HL-60 (cell line): ENCODE results near the gene B4GALT2.

Source experiments
- DNase-seq, 2 experiments: peaks; one replicate each; pipeline ENCODE4 v3.0.0-alpha.2; 2010 to 2020; ENCODE audit warnings: low read depth in 1 of 2, low spot score in 1 of 2
- H3K27ac ChIP-seq: fragments of 250-450 bp; sonication (Bioruptor Pico); replicated peaks from 2 replicates; pipeline ENCODE4 v1.5.1; 2020; ENCODE audit warnings: mild to moderate bottlenecking, moderate library complexity
- H3K27me3 ChIP-seq: fragments of 250-450 bp; sonication (Bioruptor Pico); 2 replicates; pipeline ENCODE4 v1.5.1; 2021; ENCODE audit warnings: mild to moderate bottlenecking, moderate library complexity; ENCODE audit not compliant: insufficient read depth, poor library complexity, severe bottlenecking
- H3K4me3 ChIP-seq: replicated peaks from 2 replicates; pipeline ENCODE4 v1.5.1; 2011; ENCODE audit warnings: mild to moderate bottlenecking, control low read depth, low read length; ENCODE audit not compliant: insufficient read depth
- GABPA ChIP-seq: IDR thresholded peaks from 2 replicates; pipeline ENCODE4 v1.6.1; 2012; ENCODE audit warnings: low read depth
- POLR2AphosphoS5 ChIP-seq: IDR thresholded peaks from 2 replicates; pipeline ENCODE4 v1.6.1; 2012; ENCODE audit warnings: low read depth
- SPI1 ChIP-seq: IDR thresholded peaks from 2 replicates; pipeline ENCODE4 v1.6.1; 2012; ENCODE audit warnings: low read depth, mild to moderate bottlenecking, borderline replicate concordance
- TF ChIP-seq, protein P1 (sequence below): IDR thresholded peaks from 2 replicates; pipeline ENCODE4 v1.6.1; 2012; ENCODE audit warnings: low read depth; ENCODE audit not compliant: insufficient replicate concordance
- TF ChIP-seq, protein P2 (sequence below): IDR thresholded peaks from one replicate; pipeline ENCODE4 v1.5.1; 2011; ENCODE audit warnings: low read length, control low read depth, inconsistent platforms; ENCODE audit not compliant: insufficient read depth

B4GALT2 gene

DNA sequence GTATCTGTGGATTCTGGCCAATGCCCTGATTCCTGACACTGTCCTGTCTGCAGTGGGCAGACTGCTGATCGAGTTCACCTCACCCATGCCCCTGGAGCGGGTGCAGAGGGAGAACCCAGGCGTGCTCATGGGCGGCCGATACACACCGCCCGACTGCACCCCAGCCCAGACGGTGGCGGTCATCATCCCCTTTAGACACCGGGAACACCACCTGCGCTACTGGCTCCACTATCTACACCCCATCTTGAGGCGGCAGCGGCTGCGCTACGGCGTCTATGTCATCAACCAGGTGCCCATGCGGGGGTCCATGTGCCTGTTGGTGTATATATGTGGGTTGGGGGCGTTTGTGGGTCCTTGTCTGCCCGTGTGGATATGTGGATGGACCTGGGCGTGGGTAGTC lies 2.6 kb downstream of the B4GALT2 start:
- Histone ChIP-seq H3K4me3 (no peak overlapping the region), H3K27ac (no peak overlapping the region), H3K27me3 (no peaks in the 10 kb centered on the region)
- DNase-seq, result no peak
- no peak for TF ChIP-seq SPI1

DNA sequence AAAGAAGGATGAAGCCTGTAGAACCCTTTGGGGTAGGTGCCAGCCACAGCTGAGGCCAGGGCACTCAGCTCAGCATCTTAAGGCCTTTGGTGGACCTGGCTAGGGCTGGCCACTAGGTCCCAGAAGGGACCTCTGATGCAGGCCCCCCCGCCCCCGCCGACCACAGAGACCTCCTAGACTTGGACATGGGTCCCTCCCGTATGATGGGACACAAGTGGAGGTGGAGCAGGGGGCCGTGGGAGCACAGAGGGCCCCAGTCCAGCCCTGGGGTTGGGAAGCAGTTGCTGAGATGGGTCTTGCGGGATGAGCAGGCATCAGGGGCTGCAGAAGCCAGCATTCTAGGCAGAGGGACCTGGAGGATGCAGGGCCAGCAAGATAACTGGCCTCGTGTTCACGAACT lies 3.2 kb downstream of the B4GALT2 start:
- no peak for TF ChIP-seq SPI1
- TF ChIP-seq, protein P1, sequence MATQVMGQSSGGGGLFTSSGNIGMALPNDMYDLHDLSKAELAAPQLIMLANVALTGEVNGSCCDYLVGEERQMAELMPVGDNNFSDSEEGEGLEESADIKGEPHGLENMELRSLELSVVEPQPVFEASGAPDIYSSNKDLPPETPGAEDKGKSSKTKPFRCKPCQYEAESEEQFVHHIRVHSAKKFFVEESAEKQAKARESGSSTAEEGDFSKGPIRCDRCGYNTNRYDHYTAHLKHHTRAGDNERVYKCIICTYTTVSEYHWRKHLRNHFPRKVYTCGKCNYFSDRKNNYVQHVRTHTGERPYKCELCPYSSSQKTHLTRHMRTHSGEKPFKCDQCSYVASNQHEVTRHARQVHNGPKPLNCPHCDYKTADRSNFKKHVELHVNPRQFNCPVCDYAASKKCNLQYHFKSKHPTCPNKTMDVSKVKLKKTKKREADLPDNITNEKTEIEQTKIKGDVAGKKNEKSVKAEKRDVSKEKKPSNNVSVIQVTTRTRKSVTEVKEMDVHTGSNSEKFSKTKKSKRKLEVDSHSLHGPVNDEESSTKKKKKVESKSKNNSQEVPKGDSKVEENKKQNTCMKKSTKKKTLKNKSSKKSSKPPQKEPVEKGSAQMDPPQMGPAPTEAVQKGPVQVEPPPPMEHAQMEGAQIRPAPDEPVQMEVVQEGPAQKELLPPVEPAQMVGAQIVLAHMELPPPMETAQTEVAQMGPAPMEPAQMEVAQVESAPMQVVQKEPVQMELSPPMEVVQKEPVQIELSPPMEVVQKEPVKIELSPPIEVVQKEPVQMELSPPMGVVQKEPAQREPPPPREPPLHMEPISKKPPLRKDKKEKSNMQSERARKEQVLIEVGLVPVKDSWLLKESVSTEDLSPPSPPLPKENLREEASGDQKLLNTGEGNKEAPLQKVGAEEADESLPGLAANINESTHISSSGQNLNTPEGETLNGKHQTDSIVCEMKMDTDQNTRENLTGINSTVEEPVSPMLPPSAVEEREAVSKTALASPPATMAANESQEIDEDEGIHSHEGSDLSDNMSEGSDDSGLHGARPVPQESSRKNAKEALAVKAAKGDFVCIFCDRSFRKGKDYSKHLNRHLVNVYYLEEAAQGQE, result no peak
- TF ChIP-seq GABPA, result no peak
- TF ChIP-seq, protein P2, sequence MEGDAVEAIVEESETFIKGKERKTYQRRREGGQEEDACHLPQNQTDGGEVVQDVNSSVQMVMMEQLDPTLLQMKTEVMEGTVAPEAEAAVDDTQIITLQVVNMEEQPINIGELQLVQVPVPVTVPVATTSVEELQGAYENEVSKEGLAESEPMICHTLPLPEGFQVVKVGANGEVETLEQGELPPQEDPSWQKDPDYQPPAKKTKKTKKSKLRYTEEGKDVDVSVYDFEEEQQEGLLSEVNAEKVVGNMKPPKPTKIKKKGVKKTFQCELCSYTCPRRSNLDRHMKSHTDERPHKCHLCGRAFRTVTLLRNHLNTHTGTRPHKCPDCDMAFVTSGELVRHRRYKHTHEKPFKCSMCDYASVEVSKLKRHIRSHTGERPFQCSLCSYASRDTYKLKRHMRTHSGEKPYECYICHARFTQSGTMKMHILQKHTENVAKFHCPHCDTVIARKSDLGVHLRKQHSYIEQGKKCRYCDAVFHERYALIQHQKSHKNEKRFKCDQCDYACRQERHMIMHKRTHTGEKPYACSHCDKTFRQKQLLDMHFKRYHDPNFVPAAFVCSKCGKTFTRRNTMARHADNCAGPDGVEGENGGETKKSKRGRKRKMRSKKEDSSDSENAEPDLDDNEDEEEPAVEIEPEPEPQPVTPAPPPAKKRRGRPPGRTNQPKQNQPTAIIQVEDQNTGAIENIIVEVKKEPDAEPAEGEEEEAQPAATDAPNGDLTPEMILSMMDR, result no peak
- TF ChIP-seq POLR2AphosphoS5, result no peak
- H3K27me3 ChIP-seq, result no peaks in the 10 kb centered on the region

GRCh38 chr1:43982808-43983207 lies 3.8 kb downstream of the B4GALT2 start:
- no peak for TF ChIP-seq POLR2AphosphoS5
- TF ChIP-seq, protein P1, result no peak
- TF ChIP-seq, protein P2, result no peak
- TF ChIP-seq GABPA, result no peak
- TF ChIP-seq SPI1, result no peak
- no peaks in the 10 kb centered on the region for H3K27me3 ChIP-seq
- H3K27ac ChIP-seq, result no peak overlapping the region
- H3K4me3 ChIP-seq, result no peak overlapping the region
- peak; percentile 50 to 58 for DNase-seq

More for the DNA sequence above, 3.2 kb downstream of the B4GALT2 start:
- no peak overlapping the region for H3K4me3 ChIP-seq
- no peak overlapping the region for H3K27ac ChIP-seq
- DNase-seq, result no peak

DNA sequence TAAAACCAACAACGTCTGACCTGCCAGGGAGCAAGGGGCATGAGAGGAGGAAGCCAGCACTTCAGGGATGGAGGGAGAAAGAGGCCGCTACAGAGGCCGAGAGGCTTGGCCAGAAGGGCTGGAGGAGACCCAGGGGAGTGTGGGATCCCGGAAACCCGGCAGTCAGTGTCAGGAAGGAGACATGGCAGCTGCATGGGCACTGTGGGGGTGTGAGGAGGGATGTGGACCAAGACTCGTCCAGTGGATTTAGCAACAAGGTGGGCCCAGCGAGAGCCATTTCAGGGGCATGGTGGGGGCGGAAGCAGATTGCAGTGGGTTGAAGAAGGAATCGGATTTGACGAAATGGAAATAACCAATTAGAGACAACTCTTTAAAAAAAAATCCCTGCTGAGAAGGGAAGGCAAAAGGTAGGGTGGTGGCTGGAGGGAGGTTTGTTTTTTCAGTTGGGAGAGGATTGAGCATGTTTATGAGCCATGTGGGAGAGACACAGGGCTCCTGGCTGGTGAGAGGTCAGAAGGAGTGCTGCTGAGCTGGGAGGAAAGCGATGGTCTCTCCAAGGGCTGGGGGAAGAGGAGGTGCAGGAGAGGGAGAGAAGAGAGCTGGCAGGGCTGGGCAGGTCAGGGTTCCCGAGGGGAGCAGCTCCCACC lies 4.4 kb downstream of the B4GALT2 start:
- no peaks in the 10 kb centered on the region for H3K27me3 ChIP-seq
- no peak overlapping the region for H3K4me3 ChIP-seq
- H3K27ac ChIP-seq, result no peak overlapping the region
- TF ChIP-seq POLR2AphosphoS5, result no peak
- no peak for TF ChIP-seq SPI1
- TF ChIP-seq GABPA, result no peak
- TF ChIP-seq, protein P2, result no peak
- TF ChIP-seq, protein P1, result no peak
- DNase-seq, result no peak
